Measurements from ENCODE around the gene MOV10L1.
"Not testable (repeated sequence)": the region's sequence is repeated elsewhere in the genome, so short reads cannot be mapped to it uniquely, and the experiment has no call there.

The MOV10L1 gene

GRCh38 chr22:50139843-50140415 is 50.1 kb downstream of the MOV10L1 start:
- no peak for DNase-seq

GRCh38 chr22:50140615-50141014 is 50.8 kb downstream of the MOV10L1 start:
- no peak for DNase-seq

GRCh38 chr22:50141462-50141861 is 51.7 kb downstream of the MOV10L1 start:
- DNase-seq = no peak

- no peak for DNase-seq
These were observed 52.1 kb downstream of the MOV10L1 start for GRCh38 chr22:50141891-50142363.

- DNase-seq = no peak
These were observed 53.3 kb downstream of the MOV10L1 start for GRCh38 chr22:50143096-50143495.

GRCh38 chr22:50144005-50144614 is 54.3 kb downstream of the MOV10L1 start:
- DNase-seq = no peak

GRCh38 chr22:50145721-50146438 is 56.1 kb downstream of the MOV10L1 start:
- DNase-seq = no peak

- DNase-seq = peak; percentile 29
These were observed 56.8 kb downstream of the MOV10L1 start for GRCh38 chr22:50146439-50147238.

GRCh38 chr22:50147258-50148165 is 57.7 kb downstream of the MOV10L1 start:
- not testable (repeated sequence) for DNase-seq

GRCh38 chr22:50148166-50148500 is 58.3 kb downstream of the MOV10L1 start:
- no peak for DNase-seq

GRCh38 chr22:50148991-50149721 is 59.4 kb downstream of the MOV10L1 start:
- DNase-seq = peak; percentile 86

- peak; percentile 86 for DNase-seq
These were observed 60.6 kb downstream of the MOV10L1 start for GRCh38 chr22:50150161-50151129.

GRCh38 chr22:50151571-50152537 is 62.0 kb downstream of the MOV10L1 start:
- DNase-seq = no peak

GRCh38 chr22:50153056-50153755 is 63.4 kb downstream of the MOV10L1 start:
- DNase-seq = no peak

- DNase-seq = no peak
These were observed 63.9 kb downstream of the MOV10L1 start for GRCh38 chr22:50153756-50154140.

GRCh38 chr22:50157709-50158375 is 68.0 kb downstream of the MOV10L1 start:
- DNase-seq = no peak

- no peak for DNase-seq
These were observed 71.1 kb downstream of the MOV10L1 start for GRCh38 chr22:50160947-50161346.
